Measurements from ENCODE around the gene IFNG. TPM values are rescaled to one million over a fixed set of nuclear protein-coding genes. Genes with fewer than 3 reads are reported as not detected.

The IFNG gene
- total RNA-seq, 2 experiments from 2014 or later = 193 to 225 TPM

Other genes with a start within 250 kb of the IFNG start
- under 1 TPM in 1 of 2 experiments, not detected in 1; 0.35 TPM for gene IFNG-AS1, start 170.3 kb downstream of the IFNG start, total RNA-seq
- 1 to 10 TPM in 1 of 2 experiments, under 1 TPM in 1; 0.56 to 1.1 TPM for gene IL26, start 66.1 kb upstream of the IFNG start, total RNA-seq
- gene IL22, start 93.9 kb upstream of the IFNG start, total RNA-seq = 1 to 10 TPM; 1.4 to 1.6 TPM
- gene MDM1, start 172.6 kb upstream of the IFNG start, total RNA-seq = 10 to 100 TPM; 12.7 to 13.6 TPM